Vagina (tissue), 2 donors: ENCODE data around the gene TP73. TPM values are rescaled to one million over a fixed set of nuclear protein-coding genes. Genes with fewer than 3 reads are reported as not detected.
"Not testable (repeated sequence)": the region's sequence is repeated elsewhere in the genome, so short reads cannot be mapped to it uniquely, and the experiment has no call there.

ENCODE experiments used
- DNase-seq, 2 donors: peaks; one replicate each; pipeline ENCODE4 v3.0.0-alpha.2; 2017; ENCODE audit errors: extremely low spot score in 2 of 2
- H3K27ac ChIP-seq: fragments of 200-600 bp; sonication (generic); one replicate; pipeline ENCODE4 v1.5.1; 2019
- H3K27me3 ChIP-seq: fragments of 200-600 bp; sonication (generic); one replicate; pipeline ENCODE4 v1.5.1; 2019
- H3K36me3 ChIP-seq, 2 donors: fragments of 200-600 bp; sonication (generic); one replicate each; pipeline ENCODE4 v1.5.1; 2017 to 2019
- H3K4me1 ChIP-seq: fragments of 200-600 bp; sonication (generic); one replicate; pipeline ENCODE4 v1.5.1; 2019
- H3K4me3 ChIP-seq, 2 donors: fragments of 200-600 bp; sonication (generic); 1 replicate in 1 of 2; 2 replicates in 1 of 2; pipeline ENCODE4 v1.5.1; 2016 to 2019
- H3K9me3 ChIP-seq: fragments of 200-600 bp; sonication (generic); one replicate; pipeline ENCODE4 v1.5.1; 2019
- POLR2A ChIP-seq, 2 donors: fragments of 450-650 bp; IDR thresholded peaks; one replicate each; pipeline ENCODE4 v1.6.1; 2017; ENCODE audit warnings: antibody characterized with exemption in 2 of 2, mild to moderate bottlenecking in 2 of 2, moderate library complexity in 2 of 2
- POLR2AphosphoS5 ChIP-seq, 2 donors: sonication (generic); formaldehyde crosslinking; IDR thresholded peaks; one replicate each; pipeline ENCODE4 v1.9.0; 2017; ENCODE audit warnings: antibody characterized with exemption in 2 of 2, mild to moderate bottlenecking in 2 of 2, low read depth in 1 of 2; ENCODE audit not compliant: insufficient read depth in 1 of 2
- intact Hi-C: fragments of 100-400 bp; cut with DNase I; formaldehyde crosslinking; loops from one replicate; pipeline ENCODE4 v1.15.1; 2023
- total RNA-seq: library from RNA; depleted of rRNA; stranded (reverse); fragments of >200 nt; gene quantifications from one replicate; pipeline ENCODE4 v1.2.3, GENCODE V29; 2016
- TF ChIP-seq, protein P1 (sequence below), 3 experiments: fragments of 450-650 bp in 2 of 3; fragments of 200-600 bp in 1 of 3; sonication (generic) in 1 of 3; IDR thresholded peaks; one replicate each; pipeline ENCODE4 v1.5.1; 2017 to 2019; ENCODE audit warnings: antibody characterized with exemption in 3 of 3, mild to moderate bottlenecking in 2 of 3, moderate library complexity in 2 of 3

TP73 gene
- total RNA-seq, 1 donor from 2014 or later, result 8.1 TPM

DNA sequence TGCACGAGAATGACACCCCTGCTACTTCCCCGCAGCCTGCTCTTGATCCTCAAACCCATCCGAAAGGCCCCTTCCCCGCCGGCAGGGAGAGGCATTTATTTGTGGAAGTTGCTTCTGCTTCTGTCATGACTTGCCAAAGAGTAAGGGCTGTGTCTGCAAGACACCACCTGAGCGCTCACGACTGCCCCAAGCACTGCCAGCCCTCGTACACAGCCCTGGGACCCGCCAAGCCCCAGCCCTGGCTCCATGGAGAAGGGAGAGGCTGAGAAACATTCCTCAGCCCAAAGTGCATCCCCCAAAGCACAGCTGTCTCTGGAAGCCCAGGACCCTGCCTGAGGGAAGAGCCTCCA is 33.8 kb upstream of the TP73 start:
- Histone ChIP-seq H3K4me3 (no peak overlapping the region), H3K36me3 (no peaks in the 10 kb centered on the region), H3K9me3 (no peaks in the 10 kb centered on the region), H3K27me3 (no peaks in the 10 kb centered on the region), H3K27ac (no peak overlapping the region), H3K4me1 (peaks cover 19% of the 10 kb centered on the region)
- TF ChIP-seq, protein P1, sequence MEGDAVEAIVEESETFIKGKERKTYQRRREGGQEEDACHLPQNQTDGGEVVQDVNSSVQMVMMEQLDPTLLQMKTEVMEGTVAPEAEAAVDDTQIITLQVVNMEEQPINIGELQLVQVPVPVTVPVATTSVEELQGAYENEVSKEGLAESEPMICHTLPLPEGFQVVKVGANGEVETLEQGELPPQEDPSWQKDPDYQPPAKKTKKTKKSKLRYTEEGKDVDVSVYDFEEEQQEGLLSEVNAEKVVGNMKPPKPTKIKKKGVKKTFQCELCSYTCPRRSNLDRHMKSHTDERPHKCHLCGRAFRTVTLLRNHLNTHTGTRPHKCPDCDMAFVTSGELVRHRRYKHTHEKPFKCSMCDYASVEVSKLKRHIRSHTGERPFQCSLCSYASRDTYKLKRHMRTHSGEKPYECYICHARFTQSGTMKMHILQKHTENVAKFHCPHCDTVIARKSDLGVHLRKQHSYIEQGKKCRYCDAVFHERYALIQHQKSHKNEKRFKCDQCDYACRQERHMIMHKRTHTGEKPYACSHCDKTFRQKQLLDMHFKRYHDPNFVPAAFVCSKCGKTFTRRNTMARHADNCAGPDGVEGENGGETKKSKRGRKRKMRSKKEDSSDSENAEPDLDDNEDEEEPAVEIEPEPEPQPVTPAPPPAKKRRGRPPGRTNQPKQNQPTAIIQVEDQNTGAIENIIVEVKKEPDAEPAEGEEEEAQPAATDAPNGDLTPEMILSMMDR (IDR thresholded peaks at IDR 0.05), result no peak
- no peak for TF ChIP-seq POLR2AphosphoS5 (IDR thresholded peaks at IDR 0.05; ENCODE audit: insufficient read depth in 1 of 2, low read depth in 1 of 2)
- no peak for DNase-seq
- intact Hi-C loops, result no loop called here

DNA sequence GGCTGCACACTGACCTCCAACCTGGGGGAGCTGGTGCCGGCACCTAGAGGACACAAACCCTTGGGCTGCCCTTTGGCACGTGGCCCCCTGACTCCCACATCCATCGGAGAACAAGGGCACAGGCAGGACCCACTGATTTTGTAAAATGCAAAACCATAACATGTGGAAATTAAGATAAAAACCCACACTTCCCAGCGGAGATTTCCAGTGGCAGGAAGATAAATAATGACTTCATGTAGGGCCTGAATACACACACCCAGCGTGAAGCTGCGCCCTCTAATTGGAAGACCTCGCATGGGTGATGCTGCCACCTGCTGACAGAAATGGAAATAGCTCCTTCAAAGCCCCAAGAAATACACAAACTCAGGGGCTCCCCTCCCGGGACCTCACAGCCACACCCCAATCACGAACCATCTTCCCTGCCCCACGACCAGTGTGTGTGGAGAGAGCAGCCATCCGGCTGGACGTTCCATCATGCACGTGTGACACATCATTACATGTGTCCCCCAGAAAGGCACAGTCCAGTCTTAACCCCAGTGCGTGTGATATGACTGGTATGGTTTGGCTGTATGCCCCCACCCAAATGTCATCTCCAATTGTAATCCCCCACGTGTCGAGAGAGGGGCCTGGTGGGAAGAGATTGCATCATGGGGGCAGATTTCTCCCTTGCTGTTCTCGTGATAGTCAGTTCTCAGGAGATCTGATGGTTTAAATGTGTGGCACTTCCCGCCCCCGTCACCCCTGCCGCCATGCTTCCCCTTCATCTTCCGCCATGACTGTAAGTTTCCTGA is 33.2 kb upstream of the TP73 start:
- no peak overlapping the region for H3K4me3 ChIP-seq
- no peaks in the 10 kb centered on the region for H3K27me3 ChIP-seq
- H3K9me3 ChIP-seq, result no peaks in the 10 kb centered on the region
- H3K27ac ChIP-seq, result no peak overlapping the region
- no peak for DNase-seq
- intact Hi-C loops, result no loop called here
- no peak for TF ChIP-seq POLR2A (IDR thresholded peaks at IDR 0.05)
- TF ChIP-seq, protein P1 (IDR thresholded peaks at IDR 0.05), result peak; percentile 67 to 91 (median 76)
- peak in 1 of 2 donors; percentile 45 for TF ChIP-seq POLR2AphosphoS5 (IDR thresholded peaks at IDR 0.05; ENCODE audit: insufficient read depth in 1 of 2, low read depth in 1 of 2)
- H3K4me1 ChIP-seq, result peaks cover 25% of the 10 kb centered on the region
- no peaks in the 10 kb centered on the region for H3K36me3 ChIP-seq

DNA sequence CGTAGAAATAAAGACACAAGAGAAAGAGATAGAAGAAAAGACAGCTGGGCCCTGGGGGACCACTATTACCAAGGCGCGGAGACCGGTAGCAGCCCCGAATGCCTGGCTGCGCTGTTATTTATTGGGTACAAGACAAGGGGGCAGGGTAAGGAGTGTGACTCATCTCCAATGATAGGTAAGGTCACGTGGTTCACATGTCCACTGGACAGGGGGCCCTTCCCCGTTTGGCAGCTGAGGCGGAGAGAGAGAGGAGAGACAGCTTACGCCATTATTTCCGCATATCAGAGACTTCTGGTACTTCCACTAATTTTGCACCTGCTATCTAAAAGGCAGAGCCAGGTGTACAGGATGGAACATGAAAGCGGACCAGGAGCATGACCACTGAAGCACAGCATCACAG is 31.6 kb upstream of the TP73 start:
- Histone ChIP-seq H3K4me1 (peaks cover 34% of the 10 kb centered on the region), H3K9me3 (no peaks in the 10 kb centered on the region), H3K27me3 (no peaks in the 10 kb centered on the region), H3K36me3 (no peaks in the 10 kb centered on the region), H3K27ac (no peak overlapping the region), H3K4me3 (no peak overlapping the region)
- DNase-seq, result no peak
- intact Hi-C loops, result no loop called here
- TF ChIP-seq POLR2A (IDR thresholded peaks at IDR 0.05), result no peak
- no peak for TF ChIP-seq POLR2AphosphoS5 (IDR thresholded peaks at IDR 0.05; ENCODE audit: insufficient read depth in 1 of 2, low read depth in 1 of 2)
- TF ChIP-seq, protein P1 (IDR thresholded peaks at IDR 0.05), result no peak

DNA sequence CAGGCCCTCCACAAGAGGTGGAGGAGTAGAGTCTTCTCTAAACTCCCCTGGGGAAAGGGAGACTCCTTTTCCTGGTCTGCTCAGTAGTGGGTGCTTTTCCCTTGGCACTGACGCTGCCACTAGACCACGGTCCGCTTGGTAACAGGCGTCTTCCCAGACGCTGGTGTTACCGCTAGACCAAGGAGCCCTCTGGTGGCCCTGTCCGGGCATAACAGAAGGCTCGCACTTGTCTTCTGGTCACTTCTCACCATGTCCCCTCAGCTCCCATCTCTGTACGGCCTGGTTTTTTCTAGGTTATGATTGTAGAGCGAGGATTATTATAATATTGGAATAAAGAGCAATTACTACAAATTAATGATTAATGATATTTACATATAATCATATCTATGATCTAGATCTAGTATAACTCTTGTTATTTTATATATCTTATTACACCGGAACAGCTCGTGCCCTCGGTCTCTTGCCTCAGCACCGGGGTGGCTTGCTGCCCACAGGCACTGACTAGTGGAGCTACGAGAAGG is 31.1 kb upstream of the TP73 start:
- DNase-seq, H3K36me3 ChIP-seq, H3K27me3 ChIP-seq, H3K9me3 ChIP-seq, H3K27ac ChIP-seq, H3K4me3 ChIP-seq, intact Hi-C loops: not testable (repeated sequence)
- TF ChIP-seq, protein P1 (IDR thresholded peaks at IDR 0.05), result peak; percentile 28 to 31 (median 31)
- peaks cover 39% of the 10 kb centered on the region for H3K4me1 ChIP-seq

DNA sequence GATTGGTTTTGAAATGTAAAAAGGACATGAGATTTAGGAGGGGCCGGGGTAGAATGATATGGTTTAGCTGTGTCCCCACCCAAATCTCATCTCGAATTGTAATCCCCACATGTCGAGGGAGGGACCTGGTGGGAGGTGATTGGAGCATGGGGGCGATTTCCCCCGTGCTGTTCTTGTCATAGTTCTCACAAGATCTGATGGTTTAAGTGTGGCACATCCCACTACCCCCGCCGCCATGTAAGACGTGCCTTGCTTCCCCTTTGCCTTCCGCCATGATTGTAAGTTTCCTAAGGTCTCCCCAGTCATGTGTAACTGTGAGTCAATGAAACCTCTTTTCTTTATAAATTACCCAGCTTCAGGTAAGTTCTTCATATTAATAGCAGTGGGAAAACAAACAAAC is 30.2 kb upstream of the TP73 start:
- H3K36me3 ChIP-seq, H3K4me3 ChIP-seq, H3K27ac ChIP-seq, intact Hi-C loops, H3K9me3 ChIP-seq, H3K27me3 ChIP-seq, DNase-seq: not testable (repeated sequence)
- H3K4me1 ChIP-seq, result peaks cover 45% of the 10 kb centered on the region
